RWPE2 (cell line): ENCODE data around the gene HEPACAM.

Experiments used
- ATAC-seq: fragments of 200-7000 bp; cut with Tn5 transposase; 3 replicates; pipeline ENCODE4 v1.9.1; 2021; ENCODE audit warnings: low read depth
- DNase-seq: peaks from one replicate; pipeline ENCODE4 v3.0.0-alpha.2; 2020; ENCODE audit warnings: low spot score
- H3K27ac ChIP-seq: fragments of 450-650 bp; 2 replicates; pipeline ENCODE4 v1.5.1; 2017; ENCODE audit warnings: mild to moderate bottlenecking; ENCODE audit not compliant: poor library complexity, severe bottlenecking
- H3K27me3 ChIP-seq: fragments of 250-450 bp; sonication (Bioruptor Pico); 2 replicates; pipeline ENCODE4 v1.5.1; 2021; ENCODE audit warnings: mild to moderate bottlenecking, moderate library complexity; ENCODE audit not compliant: insufficient read depth, poor library complexity, severe bottlenecking
- H3K36me3 ChIP-seq: fragments of 250-450 bp; sonication (Bioruptor Pico); 2 replicates; pipeline ENCODE4 v1.5.1; 2020; ENCODE audit warnings: low read depth, mild to moderate bottlenecking, moderate library complexity
- H3K4me1 ChIP-seq: fragments of 250-450 bp; sonication (Bioruptor Pico); 2 replicates; pipeline ENCODE4 v1.5.1; 2021; ENCODE audit warnings: mild to moderate bottlenecking, moderate library complexity; ENCODE audit not compliant: insufficient read depth, poor library complexity, severe bottlenecking
- H3K4me3 ChIP-seq: fragments of 250-450 bp; sonication (Bioruptor Pico); 2 replicates; pipeline ENCODE4 v1.5.1; 2021; ENCODE audit warnings: mild to moderate bottlenecking, moderate library complexity; ENCODE audit not compliant: severe bottlenecking
- H3K9me3 ChIP-seq: fragments of 250-450 bp; sonication (Bioruptor Pico); 2 replicates; pipeline ENCODE4 v1.5.1; 2021; ENCODE audit warnings: mild to moderate bottlenecking, moderate library complexity; ENCODE audit not compliant: severe bottlenecking
- TF ChIP-seq, protein P1 (sequence below): fragments of 450-650 bp; IDR thresholded peaks from one replicate; pipeline ENCODE4 v1.5.1; 2017; ENCODE audit warnings: mild to moderate bottlenecking, moderate library complexity; ENCODE audit not compliant: poor library complexity, severe bottlenecking

The HEPACAM gene

GRCh38 chr11:124900464-124900863, 35.4 kb downstream of the HEPACAM start:
- Histone ChIP-seq H3K27ac (peak overlapping the region; percentile 99), H3K9me3 (no peaks in the 10 kb centered on the region), H3K4me3 (no peak overlapping the region), H3K4me1 (peaks cover 58% of the 10 kb centered on the region), H3K36me3 (no peaks in the 10 kb centered on the region), H3K27me3 (no peaks in the 10 kb centered on the region)
- peak; percentile 72 for ATAC-seq
- DNase-seq = no peak
- TF ChIP-seq, protein P1, sequence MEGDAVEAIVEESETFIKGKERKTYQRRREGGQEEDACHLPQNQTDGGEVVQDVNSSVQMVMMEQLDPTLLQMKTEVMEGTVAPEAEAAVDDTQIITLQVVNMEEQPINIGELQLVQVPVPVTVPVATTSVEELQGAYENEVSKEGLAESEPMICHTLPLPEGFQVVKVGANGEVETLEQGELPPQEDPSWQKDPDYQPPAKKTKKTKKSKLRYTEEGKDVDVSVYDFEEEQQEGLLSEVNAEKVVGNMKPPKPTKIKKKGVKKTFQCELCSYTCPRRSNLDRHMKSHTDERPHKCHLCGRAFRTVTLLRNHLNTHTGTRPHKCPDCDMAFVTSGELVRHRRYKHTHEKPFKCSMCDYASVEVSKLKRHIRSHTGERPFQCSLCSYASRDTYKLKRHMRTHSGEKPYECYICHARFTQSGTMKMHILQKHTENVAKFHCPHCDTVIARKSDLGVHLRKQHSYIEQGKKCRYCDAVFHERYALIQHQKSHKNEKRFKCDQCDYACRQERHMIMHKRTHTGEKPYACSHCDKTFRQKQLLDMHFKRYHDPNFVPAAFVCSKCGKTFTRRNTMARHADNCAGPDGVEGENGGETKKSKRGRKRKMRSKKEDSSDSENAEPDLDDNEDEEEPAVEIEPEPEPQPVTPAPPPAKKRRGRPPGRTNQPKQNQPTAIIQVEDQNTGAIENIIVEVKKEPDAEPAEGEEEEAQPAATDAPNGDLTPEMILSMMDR = no peak

DNA sequence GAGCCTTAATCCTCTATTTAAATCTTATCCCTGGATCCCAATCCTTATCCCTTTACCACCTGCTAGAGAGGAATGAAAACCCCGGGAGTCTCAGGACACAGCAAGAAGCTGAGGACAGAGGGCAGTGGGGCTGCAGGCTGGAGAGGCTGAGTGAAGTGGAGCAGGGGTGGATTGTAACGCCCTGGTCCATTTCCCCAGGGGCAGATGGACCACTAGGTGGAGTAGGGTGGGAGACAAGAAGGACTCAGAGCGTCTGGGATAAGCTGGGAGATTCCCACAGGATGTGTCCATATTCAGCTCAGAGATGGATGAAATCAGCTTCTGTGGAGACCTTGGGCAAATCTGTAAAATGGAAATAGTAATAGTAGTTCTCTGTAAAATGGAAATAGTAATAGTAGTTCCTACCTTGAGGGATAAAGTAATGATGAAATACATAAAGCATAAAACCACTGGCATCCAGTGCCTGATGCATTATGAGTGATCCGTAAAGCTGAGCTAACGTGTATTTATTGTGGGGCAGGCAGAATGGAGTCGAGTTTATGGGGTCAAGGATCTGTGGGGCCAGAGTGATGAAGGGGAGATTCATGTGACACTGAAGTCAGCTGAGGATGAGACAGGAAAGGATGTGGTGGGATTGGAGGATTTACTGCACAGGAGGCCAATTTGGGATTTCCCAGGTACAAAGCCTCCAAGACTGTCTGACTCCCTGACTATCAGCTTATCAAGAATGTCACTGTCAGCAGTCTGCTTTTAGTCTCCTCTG, 36.3 kb downstream of the HEPACAM start:
- Histone ChIP-seq H3K27me3 (no peaks in the 10 kb centered on the region), H3K27ac (peak overlapping the region; percentile 99), H3K9me3 (no peaks in the 10 kb centered on the region), H3K36me3 (no peaks in the 10 kb centered on the region), H3K4me1 (peaks cover 58% of the 10 kb centered on the region), H3K4me3 (no peak overlapping the region)
- TF ChIP-seq, protein P1 = no peak
- ATAC-seq (no peak), DNase-seq (no peak)

DNA sequence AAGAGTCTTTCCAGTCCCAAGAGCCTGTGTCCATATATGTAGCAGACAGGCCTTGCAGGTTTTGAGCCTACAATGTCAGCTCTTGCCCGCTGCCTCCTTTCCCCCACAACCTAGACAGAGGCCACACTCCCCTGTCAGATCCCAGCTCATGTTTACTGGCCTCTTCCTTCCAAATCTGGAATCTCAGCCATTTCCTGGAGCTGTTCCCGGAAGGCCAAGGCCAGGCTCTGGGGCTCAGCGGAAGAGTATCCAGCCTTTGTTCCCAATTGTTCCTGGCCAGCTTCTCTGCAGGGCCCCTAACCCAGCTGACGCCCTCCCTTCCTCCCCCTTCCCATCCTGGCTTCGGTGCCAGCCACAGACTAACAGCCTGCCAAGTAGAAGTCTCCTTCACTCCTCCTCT, 37.1 kb downstream of the HEPACAM start:
- Histone ChIP-seq H3K9me3 (no peaks in the 10 kb centered on the region), H3K27ac (peak overlapping the region; percentile 99), H3K27me3 (no peaks in the 10 kb centered on the region), H3K36me3 (no peaks in the 10 kb centered on the region), H3K4me1 (peaks cover 58% of the 10 kb centered on the region), H3K4me3 (no peak overlapping the region)
- TF ChIP-seq, protein P1 = no peak
- peak; percentile 62 for ATAC-seq
- DNase-seq = no peak

- DNase-seq = no peak
- peaks cover 58% of the 10 kb centered on the region for H3K4me1 ChIP-seq
- peak overlapping the region; percentile 99 for H3K27ac ChIP-seq
- ATAC-seq = peak; percentile 77
- no peak overlapping the region for H3K4me3 ChIP-seq
- no peaks in the 10 kb centered on the region for H3K36me3 ChIP-seq
- TF ChIP-seq, protein P1 = peak; percentile 38
- no peaks in the 10 kb centered on the region for H3K9me3 ChIP-seq
- no peaks in the 10 kb centered on the region for H3K27me3 ChIP-seq
Measured at GRCh38 chr11:124898263-124898680, 37.6 kb downstream of the HEPACAM start.

- ATAC-seq = no peak
- H3K36me3 ChIP-seq = no peaks in the 10 kb centered on the region
- TF ChIP-seq, protein P1 = no peak
Measured at GRCh38 chr11:124897674-124898262, 38.1 kb downstream of the HEPACAM start, which contains the start of gene ROBO4. Gene ROBO4, minus strand, starts transcription at chr11:124897865. Its CDS starts 70 bp downstream, at chr11:124897795.

More at GRCh38 chr11:124897674-124898262, 38.1 kb downstream of the HEPACAM start, which contains the start of gene ROBO4:
- Histone ChIP-seq H3K27ac (peak within 1 kb of the TSS; percentile 99), H3K27me3 (no peaks in the 10 kb centered on the region), H3K4me3 (no peak within 1 kb of the TSS), H3K9me3 (no peaks in the 10 kb centered on the region), H3K4me1 (peaks cover 55% of the 10 kb centered on the region)
- DNase-seq = no peak
